GM19328 (cell line): Measurements from ENCODE around the gene GUK1.
"Not testable (repeated sequence)": the region's sequence is repeated elsewhere in the genome, so short reads cannot be mapped to it uniquely, and the experiment has no call there.

Source experiments
- ATAC-seq: cut with Tn5 transposase; IDR thresholded peaks from one replicate; pipeline ENCODE4 v1.9.1; 2021; ENCODE audit warnings: mild to moderate bottlenecking, moderate library complexity; ENCODE audit not compliant: unreplicated experiment

The GUK1 gene

DNA sequence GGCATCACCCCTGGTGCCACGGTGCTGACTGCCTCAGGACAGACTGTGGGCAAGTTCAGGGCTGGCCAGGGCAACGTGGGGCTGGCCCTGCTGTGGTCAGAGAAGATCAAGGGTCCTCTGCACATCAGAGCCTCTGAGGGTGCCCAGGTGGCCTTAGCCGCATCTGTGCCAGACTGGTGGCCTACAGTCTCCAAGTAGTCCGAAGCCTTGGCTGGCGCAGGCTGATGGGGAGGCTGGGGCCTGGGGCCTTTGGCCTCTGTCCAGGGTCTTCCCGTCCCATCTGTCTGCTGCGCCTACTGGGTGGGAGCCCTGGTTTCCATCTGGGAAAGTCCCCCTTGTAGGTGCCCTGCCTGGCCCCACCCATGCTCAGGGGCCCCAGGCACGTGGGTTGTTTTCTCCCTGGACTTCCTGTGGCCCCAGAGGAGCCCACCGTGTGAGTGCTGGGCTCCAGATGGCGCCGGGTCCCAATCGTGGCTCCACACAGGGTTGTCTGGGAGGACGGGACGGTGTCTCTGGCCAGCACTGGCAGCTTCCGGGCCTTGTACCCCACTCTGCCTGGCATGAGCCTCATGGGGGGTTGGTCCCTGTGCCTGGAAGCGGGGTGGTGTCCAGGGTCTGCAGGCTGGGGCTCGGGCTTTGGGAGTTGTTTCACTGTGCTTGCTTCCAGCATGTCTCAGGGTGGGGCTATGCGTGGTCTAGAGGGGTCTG, 35.4 kb downstream of the GUK1 start:
- ATAC-seq, result no peak

DNA sequence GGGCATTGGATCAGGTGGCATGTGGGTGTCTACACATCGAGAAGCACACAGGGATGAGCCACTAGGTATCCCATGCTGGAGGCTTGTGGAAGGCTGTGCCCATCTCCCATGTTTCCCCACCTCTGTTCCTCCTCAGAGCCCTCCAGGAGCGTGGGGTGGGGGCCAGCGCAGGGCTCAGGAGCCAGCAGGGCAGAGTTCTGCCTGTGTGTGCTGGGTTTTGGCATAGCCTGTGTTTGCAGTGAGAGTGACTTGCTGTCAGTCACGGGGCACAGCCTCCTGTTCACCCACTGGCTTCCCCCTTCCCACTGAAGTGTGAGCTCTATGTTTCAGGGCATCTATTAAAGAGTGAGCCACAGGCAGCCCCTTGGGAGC, 35.9 kb downstream of the GUK1 start:
- ATAC-seq, result no peak

DNA sequence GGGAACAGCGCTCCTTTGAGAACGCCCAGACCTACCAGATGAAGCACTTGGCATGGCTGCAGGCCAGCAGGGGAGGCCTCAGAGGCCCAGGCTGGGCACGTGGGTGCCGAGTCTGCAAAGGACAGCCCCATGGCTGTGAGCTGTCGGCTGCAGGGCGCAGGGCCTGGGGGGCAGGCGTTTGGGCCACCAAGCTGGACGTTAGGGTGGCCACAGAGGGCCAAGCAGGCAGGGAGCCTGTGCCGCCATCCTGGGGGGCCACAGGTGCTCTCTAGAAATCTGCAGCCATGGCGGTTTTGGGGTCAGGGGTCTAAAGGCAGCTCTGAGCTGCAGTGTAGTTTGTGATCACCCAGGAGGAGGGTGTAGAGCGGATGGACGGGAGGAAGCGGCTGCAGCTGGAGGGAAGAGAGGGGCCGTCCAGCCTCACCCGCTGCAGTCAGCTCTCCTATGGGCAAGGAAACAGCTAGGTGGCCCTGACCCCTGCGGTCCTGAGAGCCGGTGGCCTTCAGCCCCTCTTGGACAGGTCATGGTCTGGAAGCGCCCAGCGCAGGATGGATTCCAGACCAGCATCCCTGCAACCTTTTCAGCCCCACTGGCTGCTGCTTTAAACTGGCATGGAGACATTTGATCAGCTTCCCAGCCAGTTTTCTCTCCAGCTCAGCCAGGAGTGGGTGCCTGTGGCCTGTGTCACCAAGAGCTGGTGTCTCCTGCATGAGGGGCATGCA, 36.5 kb downstream of the GUK1 start:
- no peak for ATAC-seq

DNA sequence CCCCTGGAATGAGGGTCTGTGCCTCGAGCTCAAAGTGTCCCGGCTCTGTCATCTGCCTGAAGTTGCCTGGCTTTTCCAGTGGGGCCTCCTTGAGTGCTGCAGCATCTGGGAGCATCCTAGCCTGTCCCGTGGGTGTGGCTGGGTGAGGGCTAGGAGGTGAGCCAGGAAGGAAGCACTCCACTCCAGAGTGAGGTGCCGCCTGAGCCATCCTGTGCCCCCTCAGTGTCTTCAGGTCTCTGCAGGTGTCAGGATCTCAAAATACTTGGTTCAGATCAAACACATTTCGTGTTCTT, 37.0 kb downstream of the GUK1 start:
- ATAC-seq, result no peak

DNA sequence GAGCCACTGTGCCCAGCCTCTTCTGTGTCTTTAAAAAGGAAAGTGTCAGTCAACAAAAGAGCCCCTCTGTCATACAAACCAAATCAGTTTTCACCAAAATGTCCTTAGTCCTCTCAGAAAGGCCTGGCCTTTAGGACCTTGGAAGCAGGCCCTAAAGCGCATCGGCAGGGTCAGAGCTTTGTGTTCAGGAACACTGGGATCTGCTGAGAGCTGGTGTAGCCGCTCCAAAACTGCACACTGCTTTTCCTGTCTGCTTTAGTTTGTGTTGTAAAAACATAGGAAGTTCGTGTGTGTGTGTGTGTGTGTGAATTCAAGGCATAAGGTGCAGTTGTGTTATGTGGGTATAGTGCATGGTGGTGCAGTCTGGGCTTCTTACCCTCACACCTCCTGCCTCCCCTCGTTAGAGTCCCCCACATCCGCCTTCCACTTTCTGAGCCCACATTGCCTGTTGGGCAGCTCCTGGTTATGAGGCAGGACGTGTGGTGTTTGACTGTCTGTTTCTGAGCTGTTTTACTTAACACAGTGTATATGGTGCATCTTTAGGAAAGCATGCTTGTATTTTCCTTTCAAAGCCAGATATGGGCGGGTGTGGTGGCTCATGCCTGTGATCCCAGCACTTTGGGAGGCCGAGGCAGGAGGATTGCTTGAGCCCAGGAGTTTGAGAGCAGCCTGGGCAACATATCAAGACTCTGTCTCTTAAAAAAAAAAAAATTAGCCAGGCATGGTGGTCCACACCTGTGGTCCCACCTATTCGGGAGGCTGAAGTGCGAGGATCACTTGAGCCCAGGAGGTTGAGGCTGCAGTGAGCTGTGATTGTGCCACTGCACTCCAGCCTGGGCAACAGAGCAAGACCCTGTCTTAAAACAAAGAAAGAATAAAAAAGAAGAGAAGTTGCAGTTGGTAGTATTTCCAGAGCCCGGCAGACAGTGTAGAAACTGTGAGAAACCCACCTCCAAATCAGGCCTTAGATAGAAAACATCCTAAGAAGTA, 37.9 kb downstream of the GUK1 start:
- no peak for ATAC-seq

DNA sequence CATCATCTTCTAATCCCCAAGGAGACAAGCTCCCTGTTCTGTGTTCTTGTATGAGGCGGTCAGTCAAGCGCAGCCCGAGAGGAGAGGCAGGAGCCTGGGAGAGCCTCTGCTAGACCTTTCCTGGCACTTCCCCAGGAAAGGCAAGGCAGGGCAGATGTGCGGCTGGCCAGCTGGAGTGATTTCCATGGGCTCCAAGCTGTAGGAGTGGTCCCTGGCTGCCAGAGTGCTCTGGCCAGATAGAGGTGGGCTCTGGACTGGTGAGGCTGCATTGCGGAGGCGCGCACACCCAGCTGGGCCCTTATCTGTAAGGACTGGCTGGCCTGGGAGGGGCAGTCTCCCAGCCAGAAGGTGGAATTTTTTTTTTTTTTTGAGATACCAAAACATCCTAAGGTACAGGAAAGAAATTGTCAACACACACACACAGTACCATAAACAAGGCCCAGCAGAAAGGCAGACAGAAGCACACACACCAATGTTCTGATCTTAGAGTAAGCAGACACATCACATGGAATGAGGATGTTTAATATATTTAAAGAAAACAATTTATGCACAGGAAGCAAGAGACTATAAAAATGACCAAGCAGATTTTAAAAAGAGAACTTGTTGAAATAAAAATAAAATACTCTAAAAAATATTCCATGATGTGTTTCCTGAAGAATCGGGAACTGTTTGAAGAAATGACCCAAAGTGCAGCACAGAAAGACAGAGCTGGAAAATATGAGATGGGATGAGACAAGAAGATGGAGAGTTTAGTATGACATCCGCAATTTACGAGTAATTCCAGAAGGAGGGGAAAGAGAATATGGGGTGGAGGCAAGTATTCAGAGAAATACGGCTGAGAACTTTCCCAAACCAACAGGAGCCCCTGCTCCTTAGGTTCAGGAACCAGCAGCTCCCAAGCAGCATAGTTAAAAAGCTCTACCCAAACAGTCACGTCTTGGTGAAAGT, 38.9 kb downstream of the GUK1 start:
- ATAC-seq, result no peak

DNA sequence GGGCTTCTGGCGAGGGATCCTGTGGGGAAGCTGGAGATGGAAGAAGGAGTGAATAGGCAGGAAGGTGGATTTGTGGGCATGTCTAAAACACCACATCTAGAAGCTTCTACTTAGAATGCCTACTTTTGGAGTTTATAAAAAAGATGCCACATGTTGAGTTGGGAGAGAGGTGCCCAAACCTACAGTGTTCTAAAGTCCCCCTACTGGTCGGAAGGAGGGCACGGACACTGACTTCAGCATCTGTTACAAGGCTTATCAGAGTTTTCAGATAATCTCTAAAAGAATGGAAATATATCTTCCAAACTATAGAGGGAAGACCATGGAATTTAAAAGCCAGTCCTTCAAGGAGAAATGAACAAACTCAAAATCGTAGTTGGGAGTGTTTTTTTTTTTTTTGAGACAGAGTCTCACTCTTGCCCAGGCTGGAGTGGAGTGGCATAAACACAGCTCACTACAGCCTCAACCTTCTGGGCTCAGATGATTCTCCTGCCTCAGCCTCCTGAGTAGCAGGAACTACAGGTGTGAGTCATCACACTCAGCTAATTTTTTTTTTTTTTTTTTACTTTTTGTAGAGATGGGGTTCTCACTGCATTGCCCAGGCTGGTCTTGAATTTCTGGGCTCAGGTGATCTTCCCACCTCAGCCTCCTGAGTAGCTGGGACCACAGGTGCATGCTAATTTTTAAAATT, 40.3 kb downstream of the GUK1 start:
- no peak for ATAC-seq

DNA sequence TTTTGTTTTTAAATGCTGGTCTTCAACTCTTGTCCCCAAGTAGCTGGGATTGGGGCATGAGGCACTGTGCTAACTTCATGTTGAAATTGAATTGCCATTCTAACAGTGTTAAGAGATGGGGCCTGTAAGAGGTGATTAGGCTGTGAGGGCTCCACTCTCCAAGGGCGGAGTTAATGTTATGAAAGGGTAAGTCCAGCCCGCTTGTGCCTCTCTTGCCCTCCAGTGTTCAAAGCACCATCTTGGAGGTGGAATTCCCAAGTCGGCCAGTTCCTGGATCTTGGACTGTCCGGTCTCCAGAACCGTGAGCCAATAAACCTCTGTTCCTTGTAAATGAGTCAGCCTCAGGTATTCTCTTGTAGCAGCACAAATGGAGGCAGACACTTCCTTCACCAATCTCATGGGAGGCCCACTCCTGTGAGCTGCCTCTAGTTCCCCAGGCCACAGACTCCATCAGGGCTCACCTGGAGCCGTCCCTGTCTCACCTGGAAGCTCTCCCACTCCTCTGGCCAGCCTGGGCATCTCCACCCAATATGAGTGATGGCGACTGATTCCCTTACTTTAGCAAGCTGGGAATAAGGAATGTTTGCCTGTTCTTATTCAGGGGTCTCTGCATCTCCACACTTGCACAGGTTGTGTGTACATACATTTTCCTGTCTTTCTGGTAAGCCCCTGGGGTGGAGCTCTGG, 41.0 kb downstream of the GUK1 start:
- ATAC-seq, result no peak

DNA sequence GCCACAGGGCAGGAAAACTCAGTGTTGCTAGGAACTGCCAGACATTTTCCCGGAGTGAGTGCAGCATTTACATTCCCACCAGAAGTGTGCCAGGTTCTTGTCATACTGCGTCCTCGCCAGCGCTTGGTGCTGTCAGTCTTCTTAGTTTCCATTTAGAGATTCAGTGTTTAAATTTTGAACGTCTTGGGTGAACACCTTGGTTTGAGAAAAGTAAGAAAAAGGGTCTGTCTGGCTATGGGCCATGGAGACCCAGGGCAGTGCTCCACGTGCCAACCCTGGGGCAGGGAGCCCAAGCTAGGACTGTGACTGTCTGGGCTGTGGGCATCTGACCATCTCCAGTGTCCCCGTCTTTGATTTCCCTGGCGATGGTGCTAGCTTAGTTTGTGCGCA, 41.6 kb downstream of the GUK1 start:
- ATAC-seq, result no peak

DNA sequence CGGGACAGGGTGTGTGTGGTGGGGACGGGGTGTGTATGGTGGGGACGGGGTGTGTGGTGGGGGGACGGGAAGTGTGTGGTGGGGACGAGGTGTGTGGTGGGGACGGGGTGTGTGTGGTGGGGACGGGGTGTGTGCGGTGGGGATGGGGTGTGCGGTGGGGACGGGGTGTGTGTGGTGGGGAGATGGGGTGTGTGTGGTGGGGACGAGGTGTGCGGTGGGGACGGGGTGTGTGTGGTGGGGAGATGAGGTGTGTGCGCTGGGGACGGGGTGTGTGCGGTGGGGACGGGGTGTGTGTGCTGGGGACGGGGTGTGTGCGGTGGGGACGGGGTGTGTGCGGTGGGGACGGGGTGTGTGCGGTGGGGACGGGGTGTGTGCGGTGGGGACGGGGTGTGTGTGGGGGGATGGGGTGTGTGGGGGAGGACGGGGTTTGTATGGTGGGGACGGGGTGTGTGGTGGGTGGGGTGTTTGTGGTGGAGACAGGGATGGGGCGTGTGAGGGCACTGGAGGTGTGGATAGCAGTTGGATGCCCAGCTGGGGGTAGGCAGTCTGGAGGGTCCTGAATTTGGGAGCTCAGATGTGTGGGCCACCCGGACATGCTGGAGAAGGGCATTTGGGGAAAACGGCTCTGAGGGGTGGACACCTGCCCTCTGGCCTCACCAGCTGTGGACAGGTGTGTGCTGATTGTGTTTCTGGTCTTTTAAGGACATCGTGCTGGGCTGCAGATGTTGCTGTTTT, 42.4 kb downstream of the GUK1 start:
- ATAC-seq, result no peak

DNA sequence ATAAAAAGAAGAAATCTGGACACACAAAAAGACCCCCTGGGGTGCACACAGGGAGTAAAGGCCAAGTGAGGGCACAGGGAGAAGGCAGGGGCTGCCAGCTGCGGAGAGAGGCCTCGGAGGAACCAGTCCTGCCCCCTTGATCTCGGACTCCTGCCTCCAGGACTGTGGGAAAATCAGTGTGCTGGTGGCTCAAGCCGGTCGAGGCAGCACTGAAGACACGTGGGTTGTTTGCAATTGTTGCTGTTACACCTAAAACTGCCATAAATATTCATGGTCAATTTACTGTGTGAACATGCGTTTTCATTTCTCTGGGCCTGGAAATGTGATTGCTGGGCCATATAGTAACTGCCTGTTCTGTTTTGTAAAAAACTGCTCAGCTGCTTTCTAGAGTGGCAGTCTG, 44.1 kb downstream of the GUK1 start:
- no peak for ATAC-seq

DNA sequence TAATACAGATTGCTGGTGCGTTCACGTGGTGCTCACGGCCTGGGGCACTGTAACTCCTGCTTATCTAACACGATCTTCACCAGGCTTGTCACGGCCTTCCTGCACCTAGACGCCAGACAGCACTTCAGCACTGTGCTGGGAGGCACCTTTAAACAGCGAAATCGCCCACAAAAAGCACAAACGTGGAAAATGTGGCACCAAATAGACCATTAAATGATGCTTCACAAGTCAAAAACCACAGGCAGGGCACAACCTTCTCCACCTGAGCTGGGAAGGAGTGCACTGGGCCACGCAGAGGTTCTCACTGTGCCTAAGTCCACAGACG, 45.5 kb downstream of the GUK1 start:
- ATAC-seq, result no peak

DNA sequence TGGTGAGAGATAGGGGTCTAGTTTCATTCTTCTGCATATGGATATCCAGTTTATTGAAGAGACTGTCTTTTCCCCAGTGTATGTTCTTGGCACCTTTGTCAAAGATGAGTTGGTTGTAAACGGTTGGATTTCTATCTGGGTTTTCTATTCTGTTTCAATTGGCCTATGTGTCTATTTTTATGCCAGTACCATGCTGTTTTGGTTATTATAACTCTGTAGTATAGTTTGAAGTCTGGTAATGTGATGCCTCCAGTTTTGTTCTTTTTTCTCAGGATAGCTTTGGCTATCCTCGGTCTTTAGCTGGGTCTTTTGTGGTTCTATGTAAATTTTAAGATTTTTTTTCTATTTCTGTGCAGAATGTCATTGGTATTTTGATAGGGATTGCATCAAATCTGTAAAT, 48.2 kb downstream of the GUK1 start:
- ATAC-seq, result not testable (repeated sequence)

DNA sequence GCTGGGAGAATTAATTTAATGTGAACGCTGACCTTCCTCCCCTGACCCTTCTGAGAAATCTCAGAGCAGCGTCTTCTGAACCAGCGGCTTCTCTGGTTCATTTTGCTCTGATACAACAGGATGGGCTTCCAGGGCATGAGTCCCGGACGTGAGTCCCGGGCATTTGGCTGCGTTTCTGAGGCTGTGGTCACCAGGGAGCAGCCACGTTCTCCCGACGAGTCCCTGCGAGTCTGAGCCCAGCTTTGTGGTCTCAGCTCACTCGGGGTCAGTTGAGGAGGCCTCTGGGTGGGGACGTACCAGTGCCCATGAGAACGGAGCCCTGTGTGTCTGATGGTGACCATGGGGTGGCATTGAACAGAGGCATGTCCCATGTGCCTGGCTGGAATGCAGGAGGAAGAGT, 50.1 kb downstream of the GUK1 start:
- ATAC-seq, result no peak

DNA sequence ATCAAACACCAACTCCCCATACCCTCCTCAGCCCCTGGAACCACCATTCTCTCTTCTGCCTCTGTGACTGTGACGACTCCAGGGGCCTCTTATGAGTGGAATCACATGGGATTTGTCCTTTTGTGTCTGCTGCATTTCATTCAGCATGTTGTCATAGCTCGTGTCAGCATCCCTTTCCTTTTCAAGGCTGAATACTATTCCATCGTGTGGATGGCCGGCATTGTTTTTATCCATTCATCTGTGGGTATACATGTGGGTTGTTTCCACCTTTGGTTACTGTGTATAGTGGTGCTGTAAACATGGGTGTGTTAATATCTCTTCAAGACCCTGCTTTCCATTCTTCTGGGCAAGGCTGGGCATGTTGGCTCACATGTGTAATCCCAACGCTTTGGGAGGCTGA, 50.7 kb downstream of the GUK1 start:
- no peak for ATAC-seq

DNA sequence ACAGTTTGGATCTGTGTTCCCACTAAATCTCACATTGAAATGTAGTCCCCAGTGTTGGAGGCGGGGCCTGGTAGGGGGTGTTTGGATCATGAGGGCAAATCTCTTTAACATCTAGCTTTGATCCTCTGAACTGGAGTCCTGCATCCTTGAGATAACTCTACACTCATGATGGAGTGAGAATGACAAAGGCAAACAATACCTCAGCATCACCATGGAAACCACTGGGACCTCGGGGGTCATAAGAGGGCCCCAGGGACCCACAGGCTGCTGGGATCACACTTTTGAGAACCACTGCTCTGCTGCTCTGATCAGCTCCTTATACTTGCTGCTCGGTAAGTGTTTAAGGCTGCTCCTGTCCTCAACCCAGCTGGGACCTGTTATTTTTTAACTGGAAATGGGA, 54.4 kb downstream of the GUK1 start:
- ATAC-seq, result no peak

DNA sequence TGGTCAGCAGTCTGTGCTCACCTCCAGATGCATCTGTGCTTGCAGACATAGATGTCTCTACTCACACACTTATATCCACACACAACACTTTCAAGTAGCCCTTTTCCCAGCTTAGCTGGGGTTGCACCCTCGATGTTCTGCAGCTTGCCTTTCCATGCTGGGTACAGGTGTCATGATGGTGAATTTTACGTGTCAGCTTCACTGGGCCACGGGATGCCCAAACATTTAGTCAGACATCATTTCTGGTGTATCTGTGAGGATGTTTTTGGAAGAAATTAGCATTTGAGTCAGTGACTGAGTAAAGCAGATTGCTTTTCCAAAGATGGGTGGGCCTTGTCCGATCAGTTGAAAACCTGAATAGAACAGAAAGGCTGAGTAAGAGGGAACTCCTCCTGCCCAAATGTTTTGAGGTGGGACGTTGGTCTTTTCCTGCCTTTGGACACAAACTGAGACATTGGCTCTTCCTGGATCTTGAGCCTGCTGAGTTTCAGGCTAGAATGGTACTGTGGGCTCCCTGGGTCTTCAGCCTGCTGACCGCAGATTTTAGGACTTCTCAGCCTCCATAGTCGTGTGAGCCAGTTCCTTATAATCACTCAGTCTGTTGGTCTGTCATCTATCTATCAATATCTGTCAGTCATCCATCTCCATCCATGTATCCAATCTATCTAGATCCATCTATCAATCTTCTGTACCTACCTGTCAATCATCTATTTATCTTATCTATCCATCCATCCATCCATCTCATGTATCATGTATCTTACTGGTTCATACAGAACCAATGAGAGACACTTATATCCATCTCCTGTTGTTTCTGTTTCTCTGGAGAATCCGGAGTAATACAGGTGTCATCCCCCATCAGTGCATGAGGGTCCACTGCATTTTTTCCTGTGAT, 55.1 kb downstream of the GUK1 start:
- ATAC-seq, result no peak

DNA sequence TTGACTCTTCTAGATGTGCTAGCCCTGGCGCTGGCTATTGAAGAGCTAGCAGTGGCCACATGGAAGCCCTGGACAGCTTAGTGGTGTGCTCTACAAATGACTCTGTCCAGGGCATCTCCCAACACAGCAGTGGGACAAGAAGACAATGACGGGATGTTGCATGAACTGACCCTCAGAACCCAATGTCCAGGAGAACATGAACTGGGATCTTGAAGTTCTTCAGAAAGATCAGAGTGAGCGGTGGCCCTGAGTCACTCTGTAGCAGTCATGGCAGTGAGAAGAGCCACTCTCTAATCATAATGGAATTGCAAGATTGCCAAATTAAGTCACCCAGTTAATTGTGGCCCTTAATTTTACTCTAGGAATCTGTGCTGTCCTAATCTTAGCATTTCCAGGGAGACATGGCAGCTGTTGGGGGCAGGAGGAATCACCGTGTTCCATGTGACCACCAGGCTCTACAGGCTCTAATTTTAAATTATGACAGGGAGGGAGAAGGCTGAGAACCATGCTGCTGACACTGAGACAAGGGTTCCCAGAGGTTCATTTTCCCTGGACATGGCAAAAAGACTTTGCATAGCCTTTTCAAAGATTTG, 57.6 kb downstream of the GUK1 start:
- ATAC-seq, result no peak
